ENCODE results near the gene ADCY5.

ADCY5 gene

GRCh38 chr3:123286308-123287023, 162.4 kb downstream of the ADCY5 start:
- DNase-seq (ENCODE audit: low read depth, low spot score), result peak; percentile 22

GRCh38 chr3:123285931-123286307, 163.0 kb downstream of the ADCY5 start:
- DNase-seq (ENCODE audit: low read depth, low spot score), result no peak

- no peak for DNase-seq (ENCODE audit: low read depth, low spot score)
These were observed 163.4 kb downstream of the ADCY5 start for GRCh38 chr3:123285479-123285878.

GRCh38 chr3:123285066-123285465, 163.8 kb downstream of the ADCY5 start:
- DNase-seq (ENCODE audit: low read depth, low spot score), result no peak

- DNase-seq (ENCODE audit: low read depth, low spot score), result no peak
These were observed 164.4 kb downstream of the ADCY5 start for GRCh38 chr3:123284399-123285010.

GRCh38 chr3:123283657-123284398, 165.1 kb downstream of the ADCY5 start:
- no peak for DNase-seq (ENCODE audit: low read depth, low spot score)

- DNase-seq (ENCODE audit: low read depth, low spot score), result no peak
These were observed 165.8 kb downstream of the ADCY5 start for GRCh38 chr3:123283074-123283473.

- no peak for DNase-seq (ENCODE audit: low read depth, low spot score)
These were observed 166.4 kb downstream of the ADCY5 start for GRCh38 chr3:123282461-123282860.

GRCh38 chr3:123281929-123282328, 167.0 kb downstream of the ADCY5 start:
- no peak for DNase-seq (ENCODE audit: low read depth, low spot score)

GRCh38 chr3:123281406-123281805, 167.5 kb downstream of the ADCY5 start:
- DNase-seq (ENCODE audit: low read depth, low spot score), result no peak

GRCh38 chr3:123279121-123279520, 169.8 kb downstream of the ADCY5 start:
- no peak for DNase-seq (ENCODE audit: low read depth, low spot score)

GRCh38 chr3:123278446-123278845, 170.4 kb downstream of the ADCY5 start:
- no peak for DNase-seq (ENCODE audit: low read depth, low spot score)

GRCh38 chr3:123277106-123277505, 171.8 kb downstream of the ADCY5 start:
- DNase-seq (ENCODE audit: low read depth, low spot score), result no peak

GRCh38 chr3:123276346-123277006, 172.4 kb downstream of the ADCY5 start:
- DNase-seq (ENCODE audit: low read depth, low spot score), result no peak

GRCh38 chr3:123275691-123276090, 173.2 kb downstream of the ADCY5 start:
- no peak for DNase-seq (ENCODE audit: low read depth, low spot score)

- no peak for DNase-seq (ENCODE audit: low read depth, low spot score)
These were observed 176.3 kb downstream of the ADCY5 start for GRCh38 chr3:123272547-123272946.

GRCh38 chr3:123271466-123272159, 177.3 kb downstream of the ADCY5 start:
- no peak for DNase-seq (ENCODE audit: low read depth, low spot score)

GRCh38 chr3:123270818-123271217, 178.1 kb downstream of the ADCY5 start:
- no peak for DNase-seq (ENCODE audit: low read depth, low spot score)

GRCh38 chr3:123267821-123268220, 181.1 kb downstream of the ADCY5 start:
- DNase-seq (ENCODE audit: low read depth, low spot score), result no peak

- no peak for DNase-seq (ENCODE audit: low read depth, low spot score)
These were observed 184.9 kb downstream of the ADCY5 start for GRCh38 chr3:123263941-123264340.

GRCh38 chr3:123262868-123263267, 186.0 kb downstream of the ADCY5 start:
- no peak for DNase-seq (ENCODE audit: low read depth, low spot score)

GRCh38 chr3:123262226-123262625, 186.7 kb downstream of the ADCY5 start:
- no peak for DNase-seq (ENCODE audit: low read depth, low spot score)
